Measurements from ENCODE around the gene POLL.

- TF ChIP-seq USF2 (CRISPR knock-in tag; IDR thresholded peaks at IDR 0.05), result no peak
- no peak for TF ChIP-seq CTCF (IDR thresholded peaks at IDR 0.05)
- TF ChIP-seq STAT6 (CRISPR knock-in tag; conservative IDR thresholded peaks at IDR 0.05; ENCODE audit: low read depth), result no peak
- TF ChIP-seq AFF4 (CRISPR knock-in tag; IDR thresholded peaks at IDR 0.05; ENCODE audit: borderline replicate concordance), result no peak
- no peak for TF ChIP-seq SMAD3 (CRISPR knock-in tag; IDR thresholded peaks at IDR 0.05; ENCODE audit: borderline replicate concordance)
- TF ChIP-seq CBFB (CRISPR knock-in tag; IDR thresholded peaks at IDR 0.05; ENCODE audit: low read depth), result no peak
- no peak for TF ChIP-seq ZNF512 (CRISPR knock-in tag; IDR thresholded peaks at IDR 0.05; ENCODE audit: borderline replicate concordance)
- TF ChIP-seq RELA (CRISPR knock-in tag; IDR thresholded peaks at IDR 0.05; ENCODE audit: borderline replicate concordance), result no peak
Observed at GRCh38 chr10:101609481-101609880, 21.4 kb upstream of the POLL start.

Measured in WTC11 (cell line).